ENCODE data around the gene TNNT3.

Gene TNNT3

GRCh38 chr11:1923201-1923956 is 3.9 kb downstream of the TNNT3 start:
- TF ChIP-seq CTCF (conservative IDR thresholded peaks at IDR 0.05; ENCODE audit: low read length): no peak
- H3K4me3 ChIP-seq (ENCODE audit: low read length): no peak overlapping the region
- no peak for DNase-seq (ENCODE audit: low read depth)

- H3K4me3 ChIP-seq (ENCODE audit: low read length): no peak overlapping the region
- no peak for DNase-seq (ENCODE audit: low read depth)
- no peak for TF ChIP-seq CTCF (conservative IDR thresholded peaks at IDR 0.05; ENCODE audit: low read length)
These were observed 4.7 kb downstream of the TNNT3 start for GRCh38 chr11:1924181-1924580.

DNA sequence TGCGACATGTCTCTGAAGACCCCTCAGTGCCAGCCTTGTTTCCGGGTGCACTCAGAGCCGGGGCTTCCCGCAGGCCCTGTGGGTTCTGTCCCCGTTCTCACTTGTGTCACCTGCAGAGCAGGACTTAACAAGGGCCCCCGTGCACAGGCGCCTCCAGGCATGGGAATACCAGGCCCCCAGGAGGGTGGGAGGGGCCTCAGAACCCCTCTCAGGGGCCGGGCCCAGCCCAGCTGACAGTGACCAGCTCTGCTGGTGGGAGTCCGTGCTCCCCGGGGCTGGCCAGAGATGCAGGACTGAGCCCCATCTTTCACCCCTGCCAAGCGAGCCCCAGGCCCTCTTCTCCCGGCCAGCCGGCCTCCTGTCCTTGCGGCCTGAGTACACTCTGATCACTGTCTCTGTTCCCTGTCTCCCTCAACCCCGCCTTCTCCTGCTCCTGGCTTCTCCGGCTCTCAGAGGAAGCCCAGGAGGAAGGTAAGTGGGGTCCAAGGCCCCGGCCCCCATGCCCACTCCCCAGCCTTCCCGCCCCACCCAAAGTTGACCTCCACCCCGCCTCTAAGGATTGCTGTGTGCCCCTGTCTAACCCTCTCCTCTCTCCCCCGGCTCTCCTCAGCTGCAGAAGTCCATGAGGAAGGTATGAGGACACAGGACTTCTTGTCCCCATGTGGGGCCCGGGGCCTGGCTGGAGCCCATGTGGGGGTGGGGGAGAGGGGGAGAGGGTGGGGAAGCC is 5.3 kb downstream of the TNNT3 start:
- no peak for DNase-seq (ENCODE audit: low read depth)
- no peak overlapping the region for H3K4me3 ChIP-seq (ENCODE audit: low read length)
- TF ChIP-seq CTCF (conservative IDR thresholded peaks at IDR 0.05; ENCODE audit: low read length): no peak

DNA sequence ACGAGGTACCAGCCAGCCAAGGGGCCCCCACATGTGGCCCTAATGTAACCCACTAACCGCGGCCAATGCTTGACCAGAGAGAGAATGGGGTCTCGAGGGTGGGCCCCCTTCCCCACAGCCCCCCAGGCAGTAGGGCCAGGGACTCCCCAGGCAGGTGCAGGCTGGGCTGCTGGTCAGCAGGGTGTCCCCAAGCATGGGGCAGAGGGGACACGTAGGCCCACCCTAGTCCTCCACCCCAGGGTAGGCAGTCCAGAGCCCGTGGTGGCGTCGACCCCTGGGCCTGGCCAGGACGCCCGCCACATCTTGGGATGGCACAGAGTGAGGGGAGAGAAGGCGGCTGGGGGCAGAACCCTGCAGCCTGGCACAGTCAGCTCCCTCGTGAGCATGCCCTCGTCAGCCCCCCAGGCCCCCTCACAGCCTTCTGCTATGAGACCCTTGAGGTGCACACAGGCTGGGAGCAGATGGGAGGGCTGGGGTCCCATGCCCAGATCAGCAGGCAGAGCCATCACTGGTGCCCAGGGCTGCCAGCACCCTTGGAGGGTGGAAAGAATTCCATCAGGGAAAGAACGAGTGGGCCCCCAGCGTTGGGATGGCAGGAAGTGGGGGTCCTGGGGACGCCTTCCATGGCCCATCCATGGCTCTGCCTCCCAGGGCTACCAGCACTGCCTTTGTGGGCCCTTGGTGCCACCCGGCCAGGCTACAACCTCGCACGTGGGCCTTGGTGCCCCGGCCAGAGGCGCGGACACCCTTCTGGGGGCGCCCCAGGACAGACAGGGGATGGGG is 6.1 kb downstream of the TNNT3 start:
- no peak overlapping the region for H3K4me3 ChIP-seq (ENCODE audit: low read length)
- DNase-seq (ENCODE audit: low read depth): no peak
- no peak for TF ChIP-seq CTCF (conservative IDR thresholded peaks at IDR 0.05; ENCODE audit: low read length)

DNA sequence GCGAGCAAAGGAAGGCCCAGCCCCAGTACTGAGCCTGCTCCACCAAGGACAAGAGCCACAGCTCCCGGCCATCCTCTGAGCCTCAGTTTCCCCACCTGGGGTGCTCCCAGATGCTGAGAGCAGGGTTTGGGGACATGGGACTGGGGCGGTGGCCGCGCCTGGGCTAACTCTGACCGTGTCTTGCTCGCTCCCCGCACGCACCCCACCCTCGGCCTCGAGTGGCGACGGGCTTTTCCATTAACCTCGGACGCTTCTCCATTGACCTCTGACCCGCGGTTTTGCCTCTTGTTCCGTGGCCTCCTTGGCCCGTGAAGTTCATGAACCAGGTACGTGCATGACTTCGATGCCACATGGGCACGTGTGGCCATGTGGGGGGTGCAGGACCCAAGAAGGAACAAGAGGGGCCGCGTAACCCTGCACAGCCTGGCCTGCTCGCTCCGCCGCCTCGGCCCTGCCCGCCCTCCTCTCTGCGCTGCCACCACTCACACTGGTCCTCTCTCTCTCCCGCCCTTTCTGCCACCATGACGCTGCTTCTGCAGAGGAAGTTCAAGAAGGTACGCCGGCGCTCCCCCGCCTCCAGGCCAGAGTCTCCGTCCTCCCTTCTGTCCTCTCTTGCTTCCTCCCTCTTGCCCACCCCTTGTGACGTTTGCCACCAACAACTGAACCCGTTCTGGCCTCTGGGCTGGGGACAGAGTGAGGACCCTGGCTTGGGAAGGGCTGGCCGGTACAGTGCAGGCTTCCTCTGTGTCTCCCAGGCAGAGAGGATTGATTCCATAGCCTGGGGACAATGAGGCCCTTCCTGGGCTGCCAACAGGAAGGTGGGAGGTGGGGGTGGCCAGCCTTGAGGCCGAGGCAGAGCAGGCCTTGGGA is 6.9 kb downstream of the TNNT3 start:
- TF ChIP-seq CTCF (conservative IDR thresholded peaks at IDR 0.05; ENCODE audit: low read length): no peak
- no peak for DNase-seq (ENCODE audit: low read depth)
- no peak overlapping the region for H3K4me3 ChIP-seq (ENCODE audit: low read length)

GRCh38 chr11:1927026-1927847 is 7.7 kb downstream of the TNNT3 start:
- no peak for TF ChIP-seq CTCF (conservative IDR thresholded peaks at IDR 0.05; ENCODE audit: low read length)
- DNase-seq (ENCODE audit: low read depth): no peak
- H3K4me3 ChIP-seq (ENCODE audit: low read length): no peak overlapping the region
